Measurements from ENCODE around the gene MPI. TPM values are rescaled to one million over a fixed set of nuclear protein-coding genes. Genes with fewer than 3 reads are reported as not detected.

Gene MPI
- total and polyA plus RNA-seq, 2 of the 8 experiments (the other 6 are each of a cell fraction or from before 2014, with no cell fraction given), result 31.0 to 74.8 TPM

DNA sequence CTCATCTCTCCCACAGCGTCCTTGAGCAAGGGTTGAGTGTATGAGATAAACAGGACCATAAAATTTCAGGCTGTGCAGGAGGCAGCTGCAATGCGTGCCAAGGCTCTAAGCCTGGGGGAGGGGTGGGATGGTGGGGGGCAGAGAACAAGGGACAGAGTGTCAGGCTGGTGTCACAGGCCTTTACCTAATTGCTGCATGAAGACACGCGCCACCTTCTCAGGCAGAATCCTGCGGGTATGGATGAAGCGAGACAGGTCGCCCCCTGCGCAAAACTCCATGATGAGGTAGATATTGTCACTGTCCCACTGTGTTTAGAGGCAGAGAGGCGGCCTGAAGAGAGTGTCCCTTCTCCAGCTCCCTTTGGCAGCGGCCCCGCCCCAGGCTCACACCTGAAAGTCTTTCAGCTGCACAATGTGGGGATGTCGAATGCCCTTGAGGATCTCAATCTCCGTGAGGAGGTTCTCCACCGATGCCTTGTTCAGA, 47.9 kb upstream of the MPI start (continued):
- no peak for TF ChIP-seq CHD1 (IDR thresholded peaks at IDR 0.05; ENCODE audit: low read depth, low read length)
- no peak for TF ChIP-seq RNF2 (IDR thresholded peaks at IDR 0.05; ENCODE audit: borderline replicate concordance, low read depth, low read length, missing control alignments, poor library complexity, severe bottlenecking)
